Left lobe of liver (tissue), 2 donors: ENCODE data around the gene SNRPD2. TPM values are rescaled to one million over a fixed set of nuclear protein-coding genes. Genes with fewer than 3 reads are reported as not detected.
"Not testable (repeated sequence)": the region's sequence is repeated elsewhere in the genome, so short reads cannot be mapped to it uniquely, and the experiment has no call there.

Experiments
- ATAC-seq: fragments of 200-7000 bp; cut with Tn5 transposase; one replicate; pipeline ENCODE4 v1.9.1; 2020; ENCODE audit warnings: mild to moderate bottlenecking, moderate library complexity
- DNase-seq: peaks from one replicate; pipeline ENCODE4 v3.0.0-alpha.2; 2020; ENCODE audit warnings: low spot score
- total RNA-seq: library from RNA; stranded (reverse); gene quantifications from one replicate; pipeline ENCODE4 v1.2.1, GENCODE V29; 2021
- donor health status: DM: no; HTN: no; CAD: no; lungs with moderate emphysema.
- donor health status: DM: no; HTN: yes; CAD: no.

Gene SNRPD2
- total RNA-seq, 1 donor from 2014 or later = 91.2 TPM

DNA sequence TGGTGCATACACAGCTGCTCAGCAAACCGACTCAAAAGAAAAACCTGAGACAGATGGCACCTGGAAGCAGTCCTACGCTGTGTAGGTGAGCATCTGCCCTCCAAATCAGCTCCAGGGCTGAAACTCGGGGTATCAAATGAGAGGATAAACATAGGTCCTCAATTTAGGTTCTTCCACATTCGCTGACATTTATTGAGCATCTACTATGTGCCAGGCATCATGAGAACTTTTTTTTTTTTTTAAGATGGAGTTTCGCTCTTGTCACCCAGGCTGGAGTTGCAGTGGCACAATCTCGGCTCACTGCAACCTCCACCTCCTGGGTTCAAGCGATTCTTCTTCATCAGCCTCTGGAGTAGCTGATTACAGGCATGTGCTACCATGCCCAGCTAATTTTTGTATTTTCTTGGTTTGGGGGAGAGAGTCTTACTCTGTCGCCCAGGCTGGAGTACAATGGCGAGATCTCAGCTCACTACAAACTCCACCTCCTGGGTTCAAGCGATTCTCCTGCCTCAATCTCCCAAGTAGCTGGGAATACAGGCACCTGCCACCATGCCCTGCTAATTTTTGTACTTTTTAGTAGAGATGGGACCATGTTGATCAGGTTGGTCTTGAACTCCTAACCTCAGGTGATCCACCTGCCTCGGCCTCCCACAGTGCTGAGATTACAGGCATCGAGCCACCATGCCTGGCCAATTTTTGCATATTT, 14.1 kb upstream of the SNRPD2 start:
- no peak for ATAC-seq
- no peak for DNase-seq

DNA sequence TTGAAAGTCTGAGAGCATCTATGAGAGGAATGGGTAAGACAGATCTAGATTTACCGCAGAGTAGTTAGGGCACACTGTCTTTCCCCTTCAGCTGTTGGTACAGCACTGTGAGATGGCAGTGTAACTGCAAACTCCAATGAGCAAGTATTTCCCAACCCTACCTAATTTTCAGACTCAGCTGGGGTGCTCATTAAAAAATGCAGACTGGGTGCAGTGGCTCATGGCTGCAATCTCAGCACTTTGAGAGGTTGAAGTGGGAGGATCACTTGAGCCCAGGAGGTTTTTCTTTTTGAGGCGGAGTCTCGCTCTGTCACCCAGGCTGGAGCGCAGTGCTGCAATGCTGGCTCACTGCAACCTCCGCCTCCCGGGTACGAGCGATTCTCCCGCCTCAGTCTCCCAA, 13.4 kb upstream of the SNRPD2 start:
- DNase-seq = no peak
- no peak for ATAC-seq

DNA sequence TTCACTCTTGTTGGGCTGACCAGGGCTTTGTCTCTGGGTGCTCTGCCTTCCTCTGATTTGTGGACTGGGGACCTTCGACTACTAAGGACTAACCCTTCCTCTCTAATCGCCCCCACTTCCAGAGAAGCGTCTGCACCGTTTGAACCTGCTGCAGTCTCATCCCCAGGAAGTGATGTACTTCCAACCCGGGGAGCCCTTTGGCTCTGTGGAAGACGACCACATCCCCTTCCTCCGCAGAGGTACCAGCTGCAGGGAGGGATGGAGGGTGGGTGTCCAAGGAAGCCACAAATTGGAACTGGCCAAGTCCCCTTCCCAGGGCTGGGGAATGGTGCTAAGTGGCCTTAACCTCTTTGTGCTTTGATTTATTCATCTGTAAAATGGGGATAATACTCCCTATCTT, 9.9 kb upstream of the SNRPD2 start:
- no peak for ATAC-seq

DNA sequence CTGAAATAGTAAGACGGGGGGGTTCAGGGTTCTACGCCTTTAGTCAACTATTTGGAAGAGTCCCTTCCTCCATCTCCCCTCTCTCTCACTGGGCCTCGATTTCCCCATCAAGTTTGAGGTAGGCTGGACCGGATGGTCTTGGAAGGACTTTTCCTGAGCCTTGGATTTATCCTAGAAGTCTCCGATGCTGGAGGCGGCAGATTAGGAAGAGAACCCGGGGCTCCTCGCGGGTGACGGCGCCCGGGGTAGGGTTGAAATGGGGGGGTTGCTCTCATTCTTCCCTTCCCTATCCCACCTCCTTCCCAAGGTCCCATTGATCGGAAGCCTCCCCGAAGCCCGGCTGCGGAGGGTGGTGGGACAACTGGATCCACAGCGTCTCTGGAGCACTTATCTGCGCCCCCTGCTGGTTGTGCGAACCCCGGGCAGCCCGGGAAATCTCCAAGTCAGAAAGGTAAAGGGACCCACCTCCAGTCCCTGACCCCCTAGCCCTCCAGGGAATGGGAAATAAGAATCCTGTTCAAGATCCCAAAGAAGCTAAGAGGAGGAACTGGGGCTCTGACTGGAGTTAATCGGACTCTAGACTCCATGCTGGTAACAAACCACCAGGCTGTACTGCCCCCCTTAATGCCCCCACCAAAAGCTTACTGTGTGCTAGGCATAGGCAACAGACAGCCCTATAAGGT, 1.5 kb upstream of the SNRPD2 start:
- ATAC-seq = peak; percentile 47
- DNase-seq = peak; percentile 80

More for the DNA sequence above, 9.9 kb upstream of the SNRPD2 start:
- DNase-seq = no peak

DNA sequence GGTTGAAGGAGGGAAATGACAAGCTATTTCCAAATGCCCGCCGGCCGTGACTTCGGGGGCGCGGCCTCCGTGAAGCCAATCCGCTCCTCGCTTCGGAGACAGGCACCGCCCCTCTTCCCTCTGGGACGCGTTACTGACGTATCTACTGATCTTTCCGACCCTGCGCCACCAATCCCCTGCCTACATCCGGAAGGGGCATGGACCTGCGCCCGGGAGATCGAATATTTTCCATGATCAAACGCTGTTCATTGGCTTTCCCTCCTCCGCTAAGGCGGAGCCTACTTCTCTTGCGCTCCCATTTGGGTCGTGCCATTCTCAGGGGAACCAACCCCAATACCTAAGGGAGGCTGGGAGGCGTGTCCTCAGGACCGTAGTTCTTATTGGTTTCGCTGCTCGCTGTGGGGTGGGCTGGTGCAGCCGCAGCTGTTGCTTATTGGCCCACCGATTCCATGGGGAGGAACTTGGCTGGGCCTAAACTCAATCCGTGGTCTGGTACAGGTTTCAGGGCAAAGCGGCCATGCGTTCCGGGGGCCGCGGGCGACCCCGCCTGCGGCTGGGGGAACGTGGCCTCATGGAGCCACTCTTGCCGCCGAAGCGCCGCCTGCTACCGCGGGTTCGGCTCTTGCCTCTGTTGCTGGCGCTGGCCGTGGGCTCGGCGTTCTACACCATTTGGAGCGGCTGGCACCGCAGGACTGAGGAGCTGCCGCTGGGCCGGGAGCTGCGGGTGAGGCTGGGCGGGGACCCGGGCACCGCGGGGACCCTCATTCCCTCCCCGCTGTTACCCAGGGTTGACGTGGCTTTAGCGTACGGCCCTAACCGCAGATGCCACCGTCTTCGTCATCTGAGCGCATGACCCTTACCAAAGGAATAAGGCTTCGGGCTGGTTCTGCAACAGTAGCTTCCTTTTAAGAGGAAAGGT, 693 bp upstream of the SNRPD2 start, which contains the start of gene QPCTL:
Gene QPCTL (plus strand): TSS at position 480 of the 919 bp plus-strand sequence. CDS start 38 bp downstream, at position 518.
- DNase-seq (peak; percentile 99), ATAC-seq (peak; percentile 89)

DNA sequence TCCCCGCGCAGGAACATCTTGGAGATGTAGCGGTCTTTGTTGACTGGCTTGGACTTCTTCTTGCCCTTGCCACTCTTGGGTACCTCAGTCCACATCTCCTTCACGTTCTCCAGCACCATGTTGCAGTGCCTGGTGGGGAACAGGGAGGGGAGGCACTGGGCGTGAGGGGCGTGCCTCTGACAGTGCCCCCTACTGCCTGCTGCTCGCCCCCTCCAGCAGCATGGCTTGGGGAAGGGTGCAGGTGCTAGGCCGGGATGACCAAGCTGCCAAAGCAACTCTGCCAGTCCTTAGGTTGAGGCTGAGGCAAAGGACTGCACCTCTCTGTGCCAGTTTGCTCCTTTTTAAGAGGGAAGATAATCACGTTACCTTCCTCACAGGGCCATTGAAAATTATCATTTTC, 4.2 kb downstream of the SNRPD2 start:
- ATAC-seq (no peak), DNase-seq (no peak)

DNA sequence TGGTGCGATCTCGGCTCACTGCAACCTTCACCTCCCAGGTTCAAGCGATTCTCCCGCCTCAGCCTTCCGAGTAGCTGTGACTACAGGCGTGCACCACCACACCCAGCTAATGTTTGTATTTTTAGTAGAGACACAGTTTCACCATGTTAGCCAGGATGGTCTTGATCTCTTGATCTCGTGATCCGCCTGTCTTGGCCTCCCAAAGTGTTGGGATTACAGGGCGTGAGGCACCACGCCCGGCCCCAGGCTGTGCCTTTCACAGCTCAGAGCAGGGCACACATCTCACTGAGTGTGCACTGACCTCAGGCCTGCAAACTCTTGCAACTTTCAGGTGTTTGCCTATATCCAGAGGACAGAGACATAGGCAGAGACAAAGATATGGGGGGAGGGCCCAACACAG, 6.7 kb downstream of the SNRPD2 start:
- not testable (repeated sequence) for ATAC-seq, DNase-seq

DNA sequence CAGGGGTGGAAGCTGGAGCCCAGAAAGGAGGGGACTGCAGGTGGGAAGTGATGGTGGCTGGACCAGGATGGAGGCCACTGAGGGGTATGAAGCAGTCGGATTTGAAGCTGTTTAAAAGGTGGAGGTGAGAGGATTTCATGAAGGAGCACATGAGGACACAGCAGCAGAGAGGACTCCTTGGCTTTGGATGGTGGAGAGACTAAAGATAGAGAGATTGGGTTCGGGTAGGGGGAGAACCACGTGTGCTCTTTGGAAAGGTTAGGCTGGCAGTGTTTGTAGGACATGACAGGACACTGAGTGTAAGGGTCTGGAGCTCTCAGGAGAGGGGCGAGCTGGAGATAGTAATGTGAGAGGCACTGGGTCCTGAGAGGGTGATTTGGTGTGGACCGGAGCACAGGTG, 8.8 kb downstream of the SNRPD2 start:
- no peak for DNase-seq
- ATAC-seq = no peak

DNA sequence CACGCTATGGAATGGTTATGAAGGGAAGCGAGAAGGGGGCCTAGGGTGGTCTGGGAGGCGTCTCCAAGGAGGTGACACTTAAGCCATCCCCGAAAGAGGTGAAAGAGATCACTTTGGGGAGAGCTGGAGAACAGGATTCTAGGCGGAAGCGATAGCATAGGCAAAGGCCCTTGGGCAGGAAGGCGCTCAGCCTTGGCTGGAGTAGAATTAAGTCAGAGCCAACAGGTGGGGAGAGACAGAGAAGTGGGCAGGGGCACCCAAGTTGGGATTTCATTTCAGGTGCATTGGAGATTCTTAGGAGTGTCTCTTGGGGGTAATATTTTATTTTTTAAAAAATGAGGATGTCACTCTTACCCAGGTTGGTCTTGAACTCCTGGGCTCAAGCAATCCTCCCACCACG, 9.6 kb downstream of the SNRPD2 start:
- no peak for DNase-seq
- no peak for ATAC-seq

DNA sequence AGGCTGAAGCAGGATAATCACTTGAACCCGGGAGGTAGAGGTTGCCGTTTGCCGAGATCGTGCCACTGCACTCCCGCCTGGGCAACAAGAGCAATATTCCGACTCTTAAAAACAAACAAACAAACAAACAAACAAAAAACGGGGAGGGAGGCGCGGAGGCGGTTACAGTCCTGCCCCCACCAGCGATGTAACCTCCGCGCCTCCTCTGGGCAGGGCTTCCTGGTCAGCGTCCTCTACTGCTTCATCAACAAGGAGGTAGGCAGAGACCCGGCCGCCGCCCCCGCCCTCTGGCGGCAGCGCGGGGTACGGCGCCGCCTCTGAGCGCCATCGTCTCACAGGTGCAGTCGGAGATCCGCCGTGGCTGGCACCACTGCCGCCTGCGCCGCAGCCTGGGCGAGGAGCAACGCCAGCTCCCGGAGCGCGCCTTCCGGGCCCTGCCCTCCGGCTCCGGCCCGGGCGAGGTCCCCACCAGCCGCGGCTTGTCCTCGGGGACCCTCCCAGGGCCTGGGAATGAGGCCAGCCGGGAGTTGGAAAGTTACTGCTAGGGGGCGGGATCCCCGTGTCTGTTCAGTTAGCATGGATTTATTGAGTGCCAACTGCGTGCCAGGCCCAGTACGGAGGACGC, 10.2 kb downstream of the SNRPD2 start:
- peak; percentile 91 for DNase-seq
- ATAC-seq = peak; percentile 98

DNA sequence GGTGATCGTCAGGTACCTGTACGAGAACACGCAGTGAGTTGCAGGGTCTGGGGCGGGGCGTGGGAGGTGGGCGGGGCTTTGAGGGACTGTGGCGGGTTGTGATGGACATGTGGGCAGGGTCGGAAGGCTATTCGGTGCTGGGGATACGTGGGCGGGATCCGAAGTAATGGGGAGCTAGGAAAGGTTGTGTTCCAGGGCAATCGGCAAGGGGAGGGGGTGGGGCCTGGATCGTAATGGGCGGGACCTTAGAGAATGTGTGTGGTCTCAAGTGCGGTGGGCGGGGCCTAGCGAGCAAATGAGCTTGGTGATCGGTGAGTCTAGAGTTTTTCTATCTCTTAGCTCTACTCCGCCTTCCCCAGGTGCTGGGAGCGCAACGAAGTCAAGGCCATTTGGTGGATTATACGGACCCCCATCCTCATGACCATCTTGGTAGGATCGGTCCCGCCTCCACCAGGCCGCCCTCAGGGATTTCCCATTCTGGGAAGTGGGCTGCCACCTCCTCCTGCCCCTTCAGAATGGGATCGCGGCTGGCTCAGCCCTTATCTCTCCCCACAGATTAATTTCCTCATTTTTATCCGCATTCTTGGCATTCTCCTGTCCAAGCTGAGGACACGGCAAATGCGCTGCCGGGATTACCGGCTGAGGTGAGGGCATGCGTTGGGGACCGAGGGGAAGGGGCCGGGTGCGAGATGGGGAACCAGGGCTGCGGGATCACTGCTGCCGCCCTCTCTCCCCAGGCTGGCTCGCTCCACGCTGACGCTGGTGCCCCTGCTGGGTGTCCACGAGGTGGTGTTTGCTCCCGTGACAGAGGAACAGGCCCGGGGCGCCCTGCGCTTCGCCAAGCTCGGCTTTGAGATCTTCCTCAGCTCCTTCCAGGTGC, 14.2 kb downstream of the SNRPD2 start:
- DNase-seq (peak; percentile 54), ATAC-seq (peak; percentile 3)

DNA sequence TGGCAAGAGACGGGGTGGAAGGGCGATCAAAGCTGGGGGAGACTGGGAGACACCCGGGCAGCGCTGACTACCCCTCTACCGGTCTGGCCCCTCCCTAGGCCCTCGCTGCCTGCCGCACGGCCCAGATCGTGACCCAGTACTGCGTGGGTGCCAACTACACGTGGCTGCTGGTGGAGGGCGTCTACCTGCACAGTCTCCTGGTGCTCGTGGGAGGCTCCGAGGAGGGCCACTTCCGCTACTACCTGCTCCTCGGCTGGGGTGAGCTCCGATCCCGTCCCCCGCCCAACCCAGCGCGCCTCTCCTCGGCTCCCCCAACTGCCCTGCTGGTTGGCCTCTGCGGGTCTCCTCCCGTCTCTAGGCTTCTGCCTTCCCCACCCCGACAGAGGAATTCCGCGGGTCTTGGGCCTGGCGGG, 14.9 kb downstream of the SNRPD2 start:
- ATAC-seq = no peak
- DNase-seq = no peak

DNA sequence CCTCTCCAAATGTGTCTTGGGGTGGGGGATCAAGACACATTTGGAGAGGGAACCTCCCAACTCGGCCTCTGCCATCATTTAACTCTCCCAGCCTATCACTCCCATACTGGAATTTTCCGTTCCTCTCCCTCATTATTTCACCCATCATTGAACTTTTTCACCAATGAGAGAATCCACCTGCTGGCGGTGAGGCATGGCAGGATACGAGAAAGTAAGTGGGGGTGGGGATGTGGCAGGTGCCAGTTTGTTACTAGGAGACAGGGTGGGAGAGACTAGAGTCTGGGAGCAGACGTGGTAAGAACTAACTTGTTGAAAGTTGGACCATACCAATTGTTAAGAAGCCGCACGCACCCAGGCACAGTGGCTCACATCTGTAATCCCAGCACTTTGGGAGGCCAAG, 16.8 kb downstream of the SNRPD2 start:
- DNase-seq (no peak), ATAC-seq (no peak)

DNA sequence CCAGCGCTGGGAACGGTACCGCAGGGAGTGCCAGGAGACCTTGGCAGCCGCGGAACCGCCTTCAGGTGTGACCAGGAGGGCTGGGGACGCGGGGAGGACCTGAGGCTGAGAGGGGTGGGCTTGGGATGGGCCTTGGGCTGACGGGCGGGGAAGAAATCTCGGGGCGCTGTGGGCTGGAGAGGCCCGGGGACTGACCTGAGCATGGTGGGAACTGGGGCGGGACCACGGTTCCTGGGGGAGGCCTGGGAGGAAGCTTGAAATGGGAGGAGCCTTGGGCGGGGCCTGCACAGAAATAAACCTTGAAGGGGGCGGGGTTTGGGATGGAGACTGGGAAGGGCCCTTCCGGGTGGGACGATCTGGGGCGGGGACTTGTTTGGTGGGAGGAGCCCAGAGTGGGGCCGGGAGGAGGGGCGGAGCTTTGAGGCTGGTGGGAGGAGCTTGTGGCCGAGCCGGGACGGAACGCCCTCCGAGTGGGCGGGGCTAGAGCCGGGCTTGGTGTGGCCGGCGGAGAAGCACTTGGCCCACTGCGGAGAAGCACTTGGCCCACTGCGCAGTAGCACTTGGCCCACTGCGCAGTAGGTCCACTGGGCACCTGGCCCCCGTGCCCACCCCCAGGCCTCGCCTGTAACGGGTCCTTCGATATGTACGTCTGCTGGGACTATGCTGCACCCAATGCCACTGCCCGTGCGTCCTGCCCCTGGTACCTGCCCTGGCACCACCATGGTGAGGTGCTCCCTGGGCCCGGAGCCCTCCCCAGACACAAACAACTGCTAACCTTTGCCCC, 20.9 kb downstream of the SNRPD2 start:
- DNase-seq = peak; percentile 58

DNA sequence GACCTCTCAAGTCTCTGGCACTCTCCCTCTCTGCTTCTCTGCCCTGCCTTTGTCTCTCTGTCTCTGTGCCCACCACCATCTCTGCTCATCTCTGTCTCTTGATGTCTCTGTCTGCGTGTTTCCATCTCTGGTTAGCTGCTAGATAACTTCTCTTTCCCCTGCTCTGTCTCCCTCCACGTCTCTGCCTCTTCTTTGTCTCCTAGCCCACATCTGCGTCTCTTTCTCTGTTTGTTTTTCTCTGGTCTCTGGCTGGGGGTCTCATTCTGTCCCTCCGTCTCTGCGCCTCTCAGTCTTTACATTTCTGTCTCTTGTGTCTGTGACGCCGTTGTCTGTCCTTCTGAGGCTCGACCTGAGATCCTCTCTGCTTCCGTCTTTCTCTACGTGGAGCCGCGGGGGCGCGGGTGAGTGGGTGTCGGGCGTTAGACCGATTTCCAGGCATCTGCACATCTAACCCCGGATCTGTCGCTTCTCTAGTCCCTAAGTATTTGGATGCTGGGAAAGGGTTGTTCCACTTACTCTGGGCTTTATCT, 23.3 kb downstream of the SNRPD2 start:
- ATAC-seq (no peak), DNase-seq (no peak)

More for the DNA sequence above, 20.9 kb downstream of the SNRPD2 start:
- ATAC-seq = peak; percentile 68

DNA sequence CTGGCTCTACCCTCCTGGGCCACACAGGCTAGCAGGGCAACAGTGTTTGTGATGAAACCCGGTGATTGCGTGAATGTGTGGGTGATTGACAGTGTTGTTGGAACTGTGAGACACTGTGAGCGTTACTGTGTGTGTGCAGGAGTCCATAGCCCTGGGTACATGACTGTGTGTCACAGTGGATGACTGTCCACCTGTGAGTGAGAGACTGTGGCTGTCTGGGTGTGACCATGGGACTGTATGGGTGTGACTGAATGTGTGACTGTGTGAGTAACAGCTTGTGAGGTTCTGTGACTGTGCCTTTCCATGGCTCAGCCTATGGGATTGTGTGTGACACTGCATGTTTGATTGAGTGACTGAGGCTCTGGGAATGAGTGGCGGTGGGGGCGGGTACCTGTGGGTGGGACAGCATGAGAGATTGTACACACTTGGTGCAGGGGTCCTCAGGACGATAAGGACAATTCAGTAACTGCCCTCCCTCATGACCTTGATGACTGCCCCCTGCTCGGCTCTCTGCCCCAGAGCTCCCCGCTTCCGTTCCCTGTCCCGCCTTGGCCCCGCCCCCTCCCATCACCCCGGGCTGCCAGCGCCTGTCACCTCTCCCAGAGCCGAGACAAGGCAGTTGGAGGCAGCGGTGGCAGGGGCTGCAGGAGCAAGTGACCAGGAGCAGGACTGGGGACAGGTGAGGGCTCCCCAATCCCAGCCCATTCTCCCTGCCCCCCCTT, 24.0 kb downstream of the SNRPD2 start, which contains the start of gene GIPR:
Gene GIPR (plus strand): TSS at position 602 of the 722 bp plus-strand sequence. CDS start 1,300 bp downstream, outside the sequence.
- DNase-seq = no peak
- ATAC-seq = peak; percentile 13

DNA sequence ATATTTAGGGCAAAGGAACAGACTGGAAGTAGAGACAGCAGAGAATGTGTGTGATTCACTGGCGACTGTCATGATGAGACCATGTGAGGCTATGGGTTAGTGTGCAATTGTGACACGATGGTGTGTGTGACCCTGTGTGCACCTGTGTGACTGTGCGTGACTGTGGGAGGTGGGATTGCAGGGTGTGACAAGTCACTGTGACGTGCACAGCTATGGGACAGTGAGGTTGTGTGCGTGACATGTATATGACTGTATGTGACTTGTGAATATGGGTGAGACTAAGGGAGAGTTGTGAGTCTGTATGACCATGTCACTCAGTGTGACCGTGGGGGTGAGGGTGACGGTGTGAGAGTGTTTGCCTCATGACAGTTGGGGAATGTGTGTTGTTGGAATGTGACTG, 27.2 kb downstream of the SNRPD2 start:
- ATAC-seq (no peak), DNase-seq (no peak)

DNA sequence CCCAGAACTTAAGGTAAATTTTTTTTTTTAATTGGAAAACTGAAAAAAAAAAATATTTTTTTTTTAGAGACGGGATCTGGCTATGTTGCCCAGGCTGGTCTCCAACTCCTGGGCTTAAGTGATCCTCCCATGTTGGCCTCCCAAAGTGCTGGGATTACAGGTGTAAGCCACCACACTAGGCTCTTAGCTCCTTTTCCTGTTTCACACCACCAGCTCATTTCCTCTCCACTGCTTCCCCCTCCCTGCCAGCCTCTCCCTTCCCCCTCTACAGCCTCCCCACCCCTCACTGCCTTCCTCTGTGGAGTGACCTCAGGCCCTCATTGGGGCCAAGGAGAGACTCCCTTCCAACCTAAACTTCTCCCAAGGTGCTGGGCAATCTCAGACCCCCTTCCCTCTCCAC, 28.0 kb downstream of the SNRPD2 start:
- no peak for ATAC-seq

More for the DNA sequence above, 28.0 kb downstream of the SNRPD2 start:
- DNase-seq = no peak
